Measurements from ENCODE around the gene BRSK2.

DNA sequence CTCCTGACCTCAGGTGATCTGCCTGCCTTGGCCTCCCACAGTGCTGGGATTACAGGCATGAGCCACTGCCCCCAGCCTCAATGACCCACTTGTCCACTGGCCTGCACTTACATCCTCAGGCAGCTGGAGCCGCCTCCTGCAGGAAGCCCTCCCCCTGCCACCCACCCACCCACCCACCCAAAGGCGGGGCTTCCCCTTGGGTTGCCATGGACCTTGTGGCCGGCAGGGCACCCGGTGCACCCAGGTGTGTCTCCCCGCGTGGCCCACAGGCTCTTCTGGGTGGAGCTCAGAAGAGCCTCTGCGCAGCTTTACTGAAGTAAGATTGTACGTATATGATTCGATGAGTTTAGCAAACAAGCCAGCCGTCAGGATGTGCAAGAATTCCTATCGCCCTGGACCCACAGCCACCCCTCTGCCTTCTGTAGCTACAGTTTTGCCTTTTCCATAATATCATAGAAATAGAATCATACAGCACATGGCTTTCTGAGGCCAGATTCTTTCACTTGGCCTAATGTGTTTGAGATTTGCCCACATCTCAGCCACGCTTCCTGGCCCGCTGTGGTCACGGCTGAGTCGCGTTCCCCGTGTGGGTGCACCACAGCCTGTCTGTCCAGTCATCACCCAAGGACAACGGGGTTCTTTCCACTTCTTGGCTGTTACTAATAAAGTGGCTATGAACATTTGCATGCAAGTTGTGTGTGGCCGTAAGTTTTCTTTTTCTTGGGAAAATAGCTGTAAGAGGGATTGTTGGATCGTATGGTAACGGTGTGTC, 5.3 kb upstream of the BRSK2 start:
- TF ChIP-seq, protein P1, sequence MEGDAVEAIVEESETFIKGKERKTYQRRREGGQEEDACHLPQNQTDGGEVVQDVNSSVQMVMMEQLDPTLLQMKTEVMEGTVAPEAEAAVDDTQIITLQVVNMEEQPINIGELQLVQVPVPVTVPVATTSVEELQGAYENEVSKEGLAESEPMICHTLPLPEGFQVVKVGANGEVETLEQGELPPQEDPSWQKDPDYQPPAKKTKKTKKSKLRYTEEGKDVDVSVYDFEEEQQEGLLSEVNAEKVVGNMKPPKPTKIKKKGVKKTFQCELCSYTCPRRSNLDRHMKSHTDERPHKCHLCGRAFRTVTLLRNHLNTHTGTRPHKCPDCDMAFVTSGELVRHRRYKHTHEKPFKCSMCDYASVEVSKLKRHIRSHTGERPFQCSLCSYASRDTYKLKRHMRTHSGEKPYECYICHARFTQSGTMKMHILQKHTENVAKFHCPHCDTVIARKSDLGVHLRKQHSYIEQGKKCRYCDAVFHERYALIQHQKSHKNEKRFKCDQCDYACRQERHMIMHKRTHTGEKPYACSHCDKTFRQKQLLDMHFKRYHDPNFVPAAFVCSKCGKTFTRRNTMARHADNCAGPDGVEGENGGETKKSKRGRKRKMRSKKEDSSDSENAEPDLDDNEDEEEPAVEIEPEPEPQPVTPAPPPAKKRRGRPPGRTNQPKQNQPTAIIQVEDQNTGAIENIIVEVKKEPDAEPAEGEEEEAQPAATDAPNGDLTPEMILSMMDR (IDR thresholded peaks at IDR 0.05): no peak
- TF ChIP-seq POLR2AphosphoS5 (IDR thresholded peaks at IDR 0.05; ENCODE audit: low read depth, low read length) (no peak), TCF7L2 (IDR thresholded peaks at IDR 0.05; ENCODE audit: low read depth, low read length) (no peak), SIN3A (IDR thresholded peaks at IDR 0.05; ENCODE audit: borderline replicate concordance, insufficient read depth, low read depth, low read length) (no peak)
- TF ChIP-seq, protein P2, sequence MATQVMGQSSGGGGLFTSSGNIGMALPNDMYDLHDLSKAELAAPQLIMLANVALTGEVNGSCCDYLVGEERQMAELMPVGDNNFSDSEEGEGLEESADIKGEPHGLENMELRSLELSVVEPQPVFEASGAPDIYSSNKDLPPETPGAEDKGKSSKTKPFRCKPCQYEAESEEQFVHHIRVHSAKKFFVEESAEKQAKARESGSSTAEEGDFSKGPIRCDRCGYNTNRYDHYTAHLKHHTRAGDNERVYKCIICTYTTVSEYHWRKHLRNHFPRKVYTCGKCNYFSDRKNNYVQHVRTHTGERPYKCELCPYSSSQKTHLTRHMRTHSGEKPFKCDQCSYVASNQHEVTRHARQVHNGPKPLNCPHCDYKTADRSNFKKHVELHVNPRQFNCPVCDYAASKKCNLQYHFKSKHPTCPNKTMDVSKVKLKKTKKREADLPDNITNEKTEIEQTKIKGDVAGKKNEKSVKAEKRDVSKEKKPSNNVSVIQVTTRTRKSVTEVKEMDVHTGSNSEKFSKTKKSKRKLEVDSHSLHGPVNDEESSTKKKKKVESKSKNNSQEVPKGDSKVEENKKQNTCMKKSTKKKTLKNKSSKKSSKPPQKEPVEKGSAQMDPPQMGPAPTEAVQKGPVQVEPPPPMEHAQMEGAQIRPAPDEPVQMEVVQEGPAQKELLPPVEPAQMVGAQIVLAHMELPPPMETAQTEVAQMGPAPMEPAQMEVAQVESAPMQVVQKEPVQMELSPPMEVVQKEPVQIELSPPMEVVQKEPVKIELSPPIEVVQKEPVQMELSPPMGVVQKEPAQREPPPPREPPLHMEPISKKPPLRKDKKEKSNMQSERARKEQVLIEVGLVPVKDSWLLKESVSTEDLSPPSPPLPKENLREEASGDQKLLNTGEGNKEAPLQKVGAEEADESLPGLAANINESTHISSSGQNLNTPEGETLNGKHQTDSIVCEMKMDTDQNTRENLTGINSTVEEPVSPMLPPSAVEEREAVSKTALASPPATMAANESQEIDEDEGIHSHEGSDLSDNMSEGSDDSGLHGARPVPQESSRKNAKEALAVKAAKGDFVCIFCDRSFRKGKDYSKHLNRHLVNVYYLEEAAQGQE (IDR thresholded peaks at IDR 0.05; ENCODE audit: insufficient read depth in 1 of 2, low read depth in 2 of 2, low read length in 1 of 2): no peak
